Inferior parietal cortex (tissue), 1 donor: ENCODE measurements around the gene CENPX.

Experiments used
- DNase-seq: peaks from one replicate; pipeline ENCODE4 v3.0.0-alpha.2; 2016; ENCODE audit errors: extremely low spot score

The CENPX gene

DNA sequence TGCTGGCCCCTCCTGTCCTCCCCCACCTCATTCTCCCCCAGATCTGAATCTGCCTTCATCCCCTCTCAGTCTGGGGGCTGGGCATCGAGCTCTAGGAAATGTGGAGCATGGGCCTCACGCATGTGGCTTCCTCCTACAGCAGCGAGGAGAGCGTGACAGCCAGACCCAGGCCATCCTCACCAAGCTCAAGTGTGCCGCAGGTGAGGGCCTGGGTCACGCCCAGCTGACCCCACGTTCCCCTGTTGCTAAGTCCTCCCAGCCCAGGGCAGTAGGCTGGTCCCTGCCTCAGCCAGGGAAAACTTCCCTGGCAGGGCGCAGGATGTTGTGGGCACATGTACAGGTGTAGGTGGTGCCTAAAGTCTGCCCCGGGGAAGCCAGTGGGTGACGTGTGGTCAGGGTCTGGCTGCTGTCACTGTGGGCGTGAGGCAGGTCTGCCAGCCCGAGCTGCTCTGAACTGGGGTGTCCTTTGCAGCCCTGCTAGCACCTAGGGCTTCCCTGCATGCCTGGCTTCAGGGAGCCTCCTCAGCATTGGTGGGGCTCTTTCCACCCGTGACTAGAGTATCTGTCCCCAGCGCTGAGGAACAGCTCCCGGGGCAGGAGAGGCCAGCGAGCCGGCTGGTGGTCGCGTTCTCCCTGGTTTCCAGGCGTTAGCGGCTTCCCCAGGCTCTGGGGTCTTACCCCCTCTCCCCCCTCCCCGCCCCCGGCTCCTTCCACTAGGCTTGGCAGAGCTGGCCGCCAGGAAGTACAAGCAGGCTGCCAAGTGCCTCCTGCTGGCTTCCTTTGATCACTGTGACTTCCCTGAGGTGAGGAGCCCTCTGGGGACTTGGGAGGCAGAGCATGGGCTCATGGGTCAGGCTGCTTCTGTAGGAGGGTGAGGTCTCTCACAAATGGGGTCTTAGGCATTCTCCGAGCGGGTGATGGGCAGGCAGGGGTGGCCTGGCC lies 32.6 kb upstream of the CENPX start:
- no peak for DNase-seq

DNA sequence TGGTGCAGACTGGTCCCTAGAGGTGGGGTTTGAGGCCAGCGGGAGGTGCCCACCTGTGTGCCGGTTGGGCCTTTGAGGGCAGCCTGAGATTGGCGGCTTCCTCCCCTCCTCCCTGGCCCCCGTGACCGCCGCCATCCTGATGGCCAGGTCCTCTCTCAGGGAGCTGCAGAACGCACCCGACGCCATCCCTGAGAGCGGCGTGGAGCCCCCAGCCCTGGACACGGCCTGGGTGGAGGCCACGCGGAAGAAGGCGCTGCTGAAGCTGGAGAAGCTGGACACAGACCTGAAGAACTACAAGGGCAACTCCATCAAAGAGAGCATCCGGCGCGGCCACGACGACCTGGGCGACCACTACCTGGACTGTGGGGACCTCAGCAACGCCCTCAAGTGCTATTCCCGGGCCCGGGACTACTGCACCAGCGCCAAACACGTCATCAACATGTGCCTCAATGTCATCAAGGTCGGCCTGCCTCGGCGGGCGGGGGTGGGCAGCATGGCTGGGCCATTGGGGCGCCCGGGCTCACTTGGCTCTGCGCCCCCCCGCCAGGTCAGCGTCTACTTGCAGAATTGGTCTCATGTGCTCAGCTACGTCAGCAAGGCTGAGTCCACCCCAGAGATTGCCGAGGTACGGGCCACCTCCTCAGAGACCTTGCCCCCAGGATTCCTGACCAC lies 31.8 kb upstream of the CENPX start:
- DNase-seq: no peak

DNA sequence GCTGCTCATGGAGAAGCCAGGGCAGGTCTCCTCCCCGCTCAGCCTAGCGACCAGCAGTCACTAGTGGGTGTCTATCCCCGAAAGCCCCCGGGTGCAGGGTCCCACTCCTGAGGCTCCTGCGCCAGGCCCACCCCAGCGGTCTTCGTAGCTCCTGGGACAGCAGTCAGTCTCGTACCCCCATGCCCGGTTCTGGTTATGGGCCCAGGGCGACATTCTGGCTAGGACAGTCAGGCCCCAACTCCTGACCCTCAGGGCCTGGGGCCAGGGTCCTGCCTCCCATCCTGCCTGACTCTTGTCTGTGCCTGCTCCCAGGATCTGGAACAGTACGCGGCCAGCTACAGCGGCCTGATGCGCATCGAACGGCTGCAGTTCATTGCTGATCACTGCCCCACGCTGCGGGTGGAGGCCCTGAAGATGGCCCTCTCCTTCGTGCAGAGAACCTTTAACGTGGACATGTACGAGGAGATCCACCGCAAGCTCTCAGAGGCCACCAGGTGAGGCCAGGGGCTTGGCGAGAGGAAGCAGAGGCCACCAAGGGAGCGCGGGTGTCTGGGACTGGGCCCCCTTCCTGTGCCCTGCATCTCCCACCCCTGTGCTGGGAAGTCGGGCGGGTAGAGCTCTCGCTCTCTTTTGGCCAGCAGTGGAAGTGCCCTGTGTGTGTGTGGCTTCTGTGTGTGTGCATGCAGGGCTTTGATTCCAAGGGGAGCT lies 31.0 kb upstream of the CENPX start:
- DNase-seq: no peak

DNA sequence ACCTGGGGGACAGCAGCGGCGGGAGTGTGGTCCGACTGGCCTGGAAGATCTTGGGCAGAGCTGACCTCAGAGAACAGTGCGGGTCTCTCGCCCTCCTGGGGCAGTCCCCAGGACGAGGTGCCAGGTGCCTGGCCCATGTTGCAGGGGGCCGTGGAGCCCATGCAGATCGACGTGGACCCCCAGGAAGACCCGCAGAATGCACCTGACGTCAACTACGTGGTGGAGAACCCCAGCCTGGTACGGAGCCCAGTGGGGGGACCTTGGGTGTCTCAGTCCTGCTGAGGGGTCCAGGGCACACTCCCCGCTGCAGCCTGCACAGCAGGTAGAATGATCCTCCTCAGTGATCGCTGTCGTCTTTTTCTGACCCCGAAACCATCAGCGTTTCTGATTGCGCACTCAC lies 30.5 kb upstream of the CENPX start:
- no peak for DNase-seq

DNA sequence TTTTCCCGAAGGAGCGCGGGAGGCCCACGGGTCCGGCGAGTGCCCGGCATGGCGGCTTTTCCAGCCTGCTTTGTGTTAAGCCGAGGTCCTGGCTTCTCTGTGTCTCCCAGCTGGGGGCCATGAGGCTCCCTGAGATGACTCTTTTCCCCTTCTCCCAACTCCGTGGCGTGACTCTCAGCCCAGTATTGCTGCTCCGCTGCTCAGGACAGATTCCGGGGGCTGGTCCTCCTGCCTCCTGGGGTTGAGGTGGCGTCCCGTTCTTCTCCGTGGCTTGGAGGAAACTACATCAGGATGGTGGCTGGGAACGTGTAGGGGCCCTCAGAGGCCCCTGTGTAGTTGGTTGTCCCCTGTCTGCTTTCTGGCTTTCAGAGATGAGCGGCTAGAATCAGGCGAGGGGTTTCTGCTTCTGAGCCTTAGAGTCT lies 30.0 kb upstream of the CENPX start:
- no peak for DNase-seq

DNA sequence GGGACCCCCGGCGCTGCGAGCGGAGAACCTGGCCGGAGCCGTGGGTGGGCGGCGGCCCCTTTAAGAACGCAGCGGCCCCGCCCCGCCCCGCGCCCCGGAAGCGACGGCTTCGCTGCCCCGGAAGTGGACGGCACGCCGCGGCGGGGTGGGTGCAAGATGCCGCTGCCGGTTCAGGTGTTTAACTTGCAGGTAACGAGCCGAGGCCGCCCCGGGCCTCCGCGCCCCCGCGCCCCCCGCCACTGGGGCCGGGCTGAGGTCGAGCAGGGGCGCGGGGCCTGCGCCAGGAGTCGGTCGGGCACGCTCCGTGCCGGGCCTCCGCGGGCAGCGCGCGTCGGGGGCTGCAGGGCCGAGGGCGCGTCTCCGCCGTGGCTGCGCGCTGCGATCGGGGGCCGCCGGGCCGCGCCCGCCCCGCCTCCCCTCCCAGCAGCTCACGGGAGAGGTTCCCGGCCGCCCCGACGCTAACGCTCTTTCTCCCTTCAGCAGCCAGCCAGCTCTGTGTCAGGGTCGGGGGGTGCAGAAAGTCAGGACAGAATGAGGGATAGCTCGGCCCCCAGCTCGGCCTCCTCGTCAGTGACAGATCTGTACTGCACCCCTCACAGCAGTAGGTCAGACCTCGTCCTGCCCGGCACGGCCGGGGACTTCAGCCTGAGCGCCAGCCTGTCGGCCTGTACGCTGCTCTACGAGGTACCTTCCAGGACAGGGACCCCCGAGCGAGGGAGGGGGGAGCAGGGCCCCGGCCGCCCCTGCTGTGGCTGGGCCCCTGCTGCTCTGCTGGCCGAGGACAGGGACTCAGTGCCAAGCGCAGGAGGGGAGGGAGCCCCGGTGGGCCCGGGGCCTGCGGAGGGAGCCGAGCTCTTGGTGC lies 29.3 kb upstream of the CENPX start, which contains the start of the genes GPS1 and RFNG:
TSS of gene GPS1 (plus strand) at position 123 of the 862 bp plus-strand sequence. CDS start at position 157, 34 bp downstream.
TSS of gene RFNG (minus strand) at position 36 of the 862 bp plus-strand sequence. CDS start 45 bp downstream, outside the sequence.
- DNase-seq: peak; percentile 69

DNA sequence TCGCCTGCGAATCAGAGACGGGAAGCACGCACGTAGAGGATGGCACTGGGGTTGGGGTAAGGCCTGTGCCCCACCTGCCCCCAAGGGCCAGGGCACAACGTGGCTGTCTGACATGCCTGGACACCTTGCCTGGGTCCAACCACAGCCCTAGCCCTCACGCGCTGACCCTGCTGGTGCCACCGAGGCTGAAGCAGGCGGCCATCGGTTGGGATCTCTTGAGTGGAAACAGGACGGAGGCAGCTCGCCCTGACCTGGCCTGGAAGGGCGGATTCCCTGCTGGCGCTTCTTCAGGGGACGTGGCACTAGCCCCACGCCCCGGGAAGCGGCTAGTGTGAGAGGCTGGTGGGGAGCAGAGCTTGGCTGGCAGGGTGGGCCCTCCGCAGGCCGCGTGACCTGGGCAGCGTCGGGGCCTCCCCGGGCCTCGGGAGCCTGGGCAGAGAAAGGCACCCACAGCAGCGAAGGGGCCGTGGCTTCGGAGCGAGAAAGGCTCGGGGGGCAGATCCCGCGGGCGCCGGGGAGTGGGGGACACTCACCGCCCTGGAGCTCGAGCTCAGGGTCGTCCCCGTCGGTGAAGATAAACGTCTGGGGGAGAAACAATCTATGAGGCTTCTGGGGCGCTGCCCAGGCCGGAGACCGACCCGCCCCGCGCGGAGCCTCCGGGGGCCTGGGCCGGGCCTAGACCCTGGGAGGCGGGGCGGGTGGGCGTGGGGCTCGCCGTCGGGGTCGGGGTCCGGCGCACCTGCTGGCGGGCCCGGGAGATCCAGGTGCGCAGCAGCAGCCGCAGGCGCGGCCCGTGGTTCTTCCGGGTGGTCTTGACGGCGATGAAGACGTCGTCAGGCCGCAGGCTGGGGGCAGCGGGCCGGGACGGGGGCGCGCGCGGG lies 28.3 kb upstream of the CENPX start:
- DNase-seq: no peak

DNA sequence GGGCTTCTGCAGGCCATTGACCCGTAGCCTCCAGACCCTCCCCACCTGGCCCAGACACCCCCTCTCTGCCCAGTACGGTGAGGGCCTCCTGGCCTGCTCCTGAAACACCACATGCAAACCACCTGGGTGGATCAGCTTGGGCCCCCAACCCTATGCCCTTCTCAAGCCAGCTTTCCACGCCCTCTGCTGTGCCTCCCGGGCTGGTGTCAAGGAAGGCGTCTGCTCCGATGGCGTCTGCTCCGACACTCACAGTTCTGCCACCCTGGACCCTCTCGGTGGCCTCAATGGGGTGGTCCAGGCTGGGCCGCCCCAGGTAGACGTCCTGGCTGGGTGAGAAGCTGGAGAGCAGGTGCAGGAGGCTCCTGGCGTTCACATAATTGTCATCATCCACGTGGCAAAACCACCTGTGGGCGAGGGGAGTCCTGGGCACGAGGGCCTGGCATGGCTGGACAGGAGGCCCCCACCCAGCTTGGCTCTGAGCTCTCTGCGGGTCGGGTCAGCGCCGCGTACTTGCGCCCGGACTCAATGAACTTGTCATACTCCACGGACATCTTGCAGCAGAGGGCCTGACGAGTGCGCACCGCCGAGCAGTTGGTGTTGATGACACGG lies 27.6 kb upstream of the CENPX start:
- no peak for DNase-seq

DNA sequence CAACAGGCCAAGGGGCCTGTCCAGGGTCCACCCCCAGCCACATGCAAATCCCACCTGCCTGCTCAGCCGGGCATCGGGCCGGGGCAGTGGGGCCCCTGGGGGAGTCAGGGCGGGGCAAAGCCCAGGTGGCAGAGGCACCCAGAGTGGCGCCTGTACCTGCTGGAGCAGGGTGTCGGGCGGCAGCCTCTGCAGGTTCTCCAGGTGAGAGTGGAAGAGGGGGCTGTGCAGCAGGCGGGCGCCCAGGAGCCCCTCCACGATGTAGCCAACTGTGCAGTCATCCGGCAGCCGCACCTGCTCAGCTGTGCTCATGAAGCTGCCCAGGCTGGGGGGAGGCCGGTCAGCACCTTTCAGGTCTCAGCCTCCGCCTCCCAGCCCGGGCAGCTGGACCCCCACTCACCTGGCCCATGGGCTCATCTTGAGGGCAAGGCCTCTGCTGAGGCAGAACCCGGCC lies 26.9 kb upstream of the CENPX start:
- no peak for DNase-seq

DNA sequence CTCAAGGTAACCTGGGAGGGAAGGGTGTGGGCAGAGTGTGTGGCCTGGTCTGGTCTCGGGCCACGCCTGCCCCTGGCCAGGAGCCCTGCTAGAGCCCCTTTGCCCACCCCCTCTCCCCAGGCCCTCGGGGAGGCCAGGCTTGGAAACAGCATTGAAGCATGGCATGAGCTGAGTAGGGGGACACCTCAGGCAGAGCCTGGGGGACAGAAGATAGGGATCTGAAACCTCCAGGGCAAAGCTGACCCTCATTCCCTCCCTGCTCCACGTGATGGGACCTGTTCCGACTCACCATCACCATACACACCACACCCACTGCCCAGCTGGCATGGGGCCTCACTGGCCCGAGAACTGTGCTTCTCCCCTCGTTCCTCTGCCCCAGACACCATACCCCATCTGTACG lies 26.4 kb upstream of the CENPX start:
- no peak for DNase-seq

DNA sequence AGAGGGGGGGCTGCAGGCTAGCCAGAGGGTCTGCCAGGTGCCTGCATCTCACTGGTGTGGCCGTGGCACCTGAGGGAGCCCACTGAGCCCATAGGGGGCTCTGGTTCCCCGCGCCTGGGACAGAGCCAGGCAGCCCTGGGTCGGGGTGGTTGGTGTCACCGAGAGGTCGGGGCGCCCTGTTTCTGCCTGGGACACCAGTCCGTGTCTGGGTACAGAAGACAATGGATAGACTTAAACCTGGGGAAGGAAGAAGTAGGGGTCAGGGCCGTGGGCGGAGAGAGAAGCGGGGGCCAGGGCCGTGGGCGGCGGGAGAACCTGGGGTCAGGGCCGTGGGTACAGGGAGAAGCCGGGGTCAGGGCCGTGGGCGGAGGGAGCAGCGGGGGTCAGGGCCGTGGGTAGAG lies 25.9 kb upstream of the CENPX start:
- no peak for DNase-seq

DNA sequence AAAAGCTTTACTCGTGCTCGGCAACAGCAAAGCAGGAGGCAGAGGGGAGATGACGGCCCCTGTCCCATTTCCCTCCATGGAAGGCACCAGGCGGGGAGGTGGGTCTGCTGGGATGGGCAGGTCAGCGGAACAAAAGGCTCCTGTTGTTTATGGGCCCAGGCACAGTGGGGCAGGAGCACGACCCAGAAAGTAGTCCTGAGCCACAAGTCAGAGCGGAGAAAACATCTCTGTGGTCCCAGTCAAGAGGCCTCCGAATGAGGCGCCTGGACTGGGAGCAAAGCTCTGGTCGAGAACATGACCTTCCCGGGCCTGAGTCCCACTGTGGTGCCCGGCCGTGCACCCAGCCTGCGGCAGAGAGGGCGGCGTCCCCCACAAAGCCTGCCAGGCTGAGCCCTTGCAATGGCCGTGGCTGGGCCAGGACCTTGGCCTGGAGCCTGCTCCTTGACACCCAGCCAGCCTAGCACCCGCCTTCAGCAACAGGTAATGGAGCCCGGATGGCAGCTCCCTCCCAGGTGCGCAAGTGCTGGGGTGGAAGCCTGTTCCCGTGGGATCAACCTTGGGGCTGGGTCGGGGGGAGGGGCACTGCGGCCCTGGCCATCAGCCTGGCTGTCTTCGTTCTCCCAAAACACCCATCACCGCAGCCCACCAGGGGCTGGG lies 25.4 kb upstream of the CENPX start:
- no peak for DNase-seq

DNA sequence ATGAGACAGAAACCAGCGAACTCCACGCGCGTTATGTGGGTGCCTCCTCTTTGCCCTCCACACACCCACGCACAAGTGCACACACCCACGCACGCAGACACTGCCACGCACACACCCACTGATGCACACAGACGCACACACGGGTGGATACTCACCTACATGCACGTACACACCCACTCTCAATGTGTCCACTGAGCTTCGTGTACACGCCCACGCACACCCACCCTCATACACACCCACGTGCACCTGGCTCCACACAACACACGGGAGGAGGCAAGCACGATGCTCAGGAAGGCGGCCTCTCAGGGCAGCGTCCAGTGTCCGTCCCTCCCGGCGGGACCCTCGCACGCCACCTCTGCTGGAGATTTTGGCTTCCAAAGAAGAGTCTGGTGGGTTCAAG lies 24.7 kb upstream of the CENPX start:
- no peak for DNase-seq

DNA sequence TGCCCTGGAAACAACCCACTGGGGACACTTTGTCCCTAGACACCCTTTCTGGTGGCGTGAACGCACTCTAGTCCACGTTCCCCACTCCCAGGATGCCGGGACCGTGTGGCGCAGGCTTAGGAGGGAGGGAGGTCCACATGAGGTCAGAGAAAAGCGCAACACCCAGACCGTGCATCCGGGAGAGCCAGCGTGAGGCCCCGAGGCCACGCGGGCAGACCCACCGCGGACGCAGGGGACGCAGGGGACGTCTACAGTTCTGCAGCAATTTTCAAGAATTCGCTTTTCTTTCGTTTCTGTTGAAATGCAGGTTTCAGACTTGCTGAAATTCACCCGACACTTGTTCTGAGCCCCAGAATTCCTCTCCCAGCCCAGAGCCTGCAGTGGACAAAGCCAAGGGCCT lies 24.2 kb upstream of the CENPX start:
- no peak for DNase-seq

DNA sequence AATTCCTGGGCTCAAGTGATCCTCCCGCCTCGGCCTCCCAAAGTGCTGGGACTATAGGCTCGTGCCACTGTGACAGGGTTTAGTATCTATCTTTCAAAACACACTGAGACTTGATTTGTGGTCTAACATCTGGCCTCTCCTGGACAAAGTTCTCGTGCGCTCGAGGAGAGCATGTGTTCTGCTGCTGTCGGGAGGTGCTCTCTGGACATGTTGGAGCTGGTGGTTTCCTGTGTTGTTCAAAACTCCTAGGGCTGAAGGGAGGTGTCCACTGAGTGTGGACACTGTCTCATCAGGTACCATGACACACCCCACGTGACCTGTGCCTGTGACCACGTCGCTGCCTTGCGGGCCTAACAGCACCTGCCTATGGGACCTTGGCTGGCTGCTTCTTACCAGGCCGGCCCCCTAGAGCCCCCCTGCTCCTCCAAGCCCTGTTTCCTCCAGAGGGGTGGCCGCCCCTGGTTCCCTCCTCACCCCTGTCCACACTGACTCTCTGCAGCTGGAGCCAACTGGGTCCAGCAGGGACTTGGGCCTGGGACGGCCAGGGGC lies 23.3 kb upstream of the CENPX start:
- no peak for DNase-seq

DNA sequence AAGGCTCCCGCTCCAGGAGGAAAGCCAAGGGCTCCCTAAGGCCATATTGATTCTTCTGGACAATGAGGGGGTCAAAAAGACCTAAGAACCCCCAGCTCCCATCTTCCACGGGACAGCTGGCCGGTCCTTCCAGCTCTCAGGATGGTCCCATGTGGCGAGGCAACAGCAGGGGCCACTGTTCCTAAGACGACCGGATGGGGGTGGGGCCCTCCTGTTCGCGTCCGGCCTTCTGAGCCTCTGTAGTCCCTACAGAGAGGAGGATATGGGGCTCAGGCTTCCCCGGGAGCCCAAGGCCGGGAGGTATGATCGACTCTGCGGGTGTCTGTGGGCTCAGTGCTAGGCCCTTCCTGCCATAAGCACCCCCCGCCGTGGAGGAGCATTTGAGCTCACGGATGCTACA lies 20.8 kb upstream of the CENPX start:
- no peak for DNase-seq

DNA sequence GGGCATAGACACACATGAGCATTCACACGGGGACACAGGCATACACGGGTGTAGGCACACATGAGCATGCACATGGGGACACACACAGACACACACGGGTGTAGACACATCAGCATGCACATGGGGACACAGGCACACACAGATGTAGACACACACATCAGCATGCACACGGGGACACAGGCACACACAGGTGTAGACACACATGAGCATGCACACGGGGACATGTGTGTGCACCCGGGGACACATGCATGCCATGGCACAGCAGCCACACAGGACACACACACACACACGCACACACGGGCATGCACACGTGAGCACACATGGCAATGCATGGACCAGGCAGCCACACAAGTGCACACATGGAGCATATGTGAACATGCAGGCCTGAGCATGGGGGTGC lies 20.0 kb upstream of the CENPX start:
- DNase-seq: no peak

DNA sequence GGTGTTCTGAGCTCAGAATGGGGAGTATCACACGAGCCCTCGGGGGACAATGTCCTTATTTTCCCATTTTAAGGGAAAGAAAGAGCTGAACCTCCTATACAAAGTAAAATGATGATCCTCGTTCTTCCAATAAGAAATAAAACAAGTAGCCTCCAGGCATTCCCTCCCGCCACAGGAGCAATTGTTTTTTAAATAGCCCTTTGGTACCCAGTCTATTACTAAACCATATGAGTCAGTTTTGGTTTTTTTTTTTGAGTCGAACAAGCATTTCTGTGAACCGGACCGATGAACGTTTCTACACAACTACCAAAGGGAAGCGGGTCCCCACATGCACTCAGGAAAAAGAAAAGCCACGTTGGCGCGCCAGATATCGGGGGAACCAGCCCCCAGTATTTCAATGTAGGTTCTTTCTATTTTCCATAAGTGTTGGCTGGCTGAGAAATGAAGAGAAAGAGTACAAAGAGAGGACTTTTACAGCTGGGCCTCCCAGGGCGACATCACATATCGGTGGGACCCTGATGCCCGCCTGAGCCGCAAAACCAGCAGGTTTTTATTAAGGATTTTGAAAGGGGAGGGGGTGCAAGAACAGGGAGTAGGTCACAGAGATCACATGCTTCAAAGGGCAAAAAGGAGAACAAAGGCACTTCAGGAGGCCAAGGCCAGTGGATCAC lies 18.6 kb upstream of the CENPX start:
- DNase-seq: no peak
